GM19239 (cell line): ENCODE data around the gene PDE9A.
A peak's percentile ranks its signal among the peaks of the same experiment; 100 is the strongest.
"Not testable (repeated sequence)": the region's sequence is repeated elsewhere in the genome, so short reads cannot be mapped to it uniquely, and the experiment has no call there.

Source experiments
- DNase-seq: peaks from one replicate; pipeline ENCODE4 v3.0.0; 2011; ENCODE audit warnings: low spot score; ENCODE audit not compliant: insufficient read length
- FAIRE-seq: peaks from 2 replicates; lab custom pipeline; 2011; peaks lifted over from hg19 to GRCh38; lab: Jason Lieb, UNC

The PDE9A gene

GRCh38 chr21:42623694-42624093 lies 29.7 kb upstream of the PDE9A start:
- FAIRE-seq (no peak), DNase-seq (no peak)

GRCh38 chr21:42624095-42624790 lies 29.2 kb upstream of the PDE9A start:
- FAIRE-seq (peak; percentile 67), DNase-seq (no peak)

GRCh38 chr21:42624936-42625335 lies 28.5 kb upstream of the PDE9A start:
- no peak for DNase-seq
- no peak for FAIRE-seq

- DNase-seq (no peak), FAIRE-seq (no peak)
Measured at GRCh38 chr21:42626171-42626570, 27.2 kb upstream of the PDE9A start.

GRCh38 chr21:42627527-42628289 lies 25.7 kb upstream of the PDE9A start:
- DNase-seq (no peak), FAIRE-seq (no peak)

GRCh38 chr21:42628466-42629061 lies 24.9 kb upstream of the PDE9A start:
- DNase-seq, FAIRE-seq: not testable (repeated sequence)

- no peak for FAIRE-seq
- no peak for DNase-seq
Measured at GRCh38 chr21:42629933-42630589, 23.4 kb upstream of the PDE9A start.

GRCh38 chr21:42630626-42631025 lies 22.8 kb upstream of the PDE9A start:
- FAIRE-seq: no peak

GRCh38 chr21:42631142-42631541 lies 22.3 kb upstream of the PDE9A start:
- FAIRE-seq: no peak
- no peak for DNase-seq

More at GRCh38 chr21:42630626-42631025, 22.8 kb upstream of the PDE9A start:
- DNase-seq: no peak

GRCh38 chr21:42632336-42632751 lies 21.1 kb upstream of the PDE9A start:
- no peak for FAIRE-seq
- DNase-seq: no peak

GRCh38 chr21:42632771-42633690 lies 20.4 kb upstream of the PDE9A start:
- FAIRE-seq (no peak), DNase-seq (no peak)

GRCh38 chr21:42633858-42634257 lies 19.6 kb upstream of the PDE9A start:
- no peak for FAIRE-seq
- DNase-seq: no peak

GRCh38 chr21:42635848-42636519 lies 17.4 kb upstream of the PDE9A start:
- DNase-seq (no peak), FAIRE-seq (no peak)

- DNase-seq (no peak), FAIRE-seq (no peak)
Measured at GRCh38 chr21:42636520-42637266, 16.7 kb upstream of the PDE9A start.

GRCh38 chr21:42637267-42638041 lies 16.0 kb upstream of the PDE9A start:
- no peak for FAIRE-seq

GRCh38 chr21:42638266-42638863 lies 15.1 kb upstream of the PDE9A start:
- DNase-seq (no peak), FAIRE-seq (no peak)

More at GRCh38 chr21:42637267-42638041, 16.0 kb upstream of the PDE9A start:
- no peak for DNase-seq

- FAIRE-seq (no peak), DNase-seq (no peak)
Measured at GRCh38 chr21:42639646-42640152, 13.7 kb upstream of the PDE9A start.
